ENCODE results near the gene IGSF21.

DNA sequence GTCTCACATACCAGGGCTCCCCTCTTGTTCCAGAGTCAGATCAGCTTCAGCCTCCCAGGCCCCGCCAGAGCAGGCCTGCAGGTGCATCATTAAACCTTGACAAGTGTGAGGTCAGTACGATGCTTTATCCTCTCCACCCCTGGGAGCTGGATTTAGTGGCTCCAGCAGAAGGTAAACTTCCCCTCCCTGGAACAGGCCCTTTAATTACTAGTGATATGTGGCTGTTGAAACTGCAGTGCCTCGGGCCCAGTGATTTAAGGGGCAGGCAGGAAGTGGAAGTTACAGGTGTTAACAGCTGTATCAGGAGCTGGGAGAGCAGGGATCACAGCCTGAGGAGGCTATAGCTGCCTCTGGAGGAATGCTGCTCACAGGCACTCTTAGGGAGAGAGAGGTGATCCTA lies 240.8 kb downstream of the IGSF21 start:
- TF ChIP-seq, protein P1, sequence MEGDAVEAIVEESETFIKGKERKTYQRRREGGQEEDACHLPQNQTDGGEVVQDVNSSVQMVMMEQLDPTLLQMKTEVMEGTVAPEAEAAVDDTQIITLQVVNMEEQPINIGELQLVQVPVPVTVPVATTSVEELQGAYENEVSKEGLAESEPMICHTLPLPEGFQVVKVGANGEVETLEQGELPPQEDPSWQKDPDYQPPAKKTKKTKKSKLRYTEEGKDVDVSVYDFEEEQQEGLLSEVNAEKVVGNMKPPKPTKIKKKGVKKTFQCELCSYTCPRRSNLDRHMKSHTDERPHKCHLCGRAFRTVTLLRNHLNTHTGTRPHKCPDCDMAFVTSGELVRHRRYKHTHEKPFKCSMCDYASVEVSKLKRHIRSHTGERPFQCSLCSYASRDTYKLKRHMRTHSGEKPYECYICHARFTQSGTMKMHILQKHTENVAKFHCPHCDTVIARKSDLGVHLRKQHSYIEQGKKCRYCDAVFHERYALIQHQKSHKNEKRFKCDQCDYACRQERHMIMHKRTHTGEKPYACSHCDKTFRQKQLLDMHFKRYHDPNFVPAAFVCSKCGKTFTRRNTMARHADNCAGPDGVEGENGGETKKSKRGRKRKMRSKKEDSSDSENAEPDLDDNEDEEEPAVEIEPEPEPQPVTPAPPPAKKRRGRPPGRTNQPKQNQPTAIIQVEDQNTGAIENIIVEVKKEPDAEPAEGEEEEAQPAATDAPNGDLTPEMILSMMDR (IDR thresholded peaks at IDR 0.05; ENCODE audit: insufficient read depth, low read length): no peak
- TF ChIP-seq POLR2AphosphoS5 (IDR thresholded peaks at IDR 0.05; ENCODE audit: low read depth) (no peak), GABPA (IDR thresholded peaks at IDR 0.05; ENCODE audit: low read depth) (no peak), SPI1 (IDR thresholded peaks at IDR 0.05; ENCODE audit: borderline replicate concordance, low read depth) (no peak)
- TF ChIP-seq, protein P2, sequence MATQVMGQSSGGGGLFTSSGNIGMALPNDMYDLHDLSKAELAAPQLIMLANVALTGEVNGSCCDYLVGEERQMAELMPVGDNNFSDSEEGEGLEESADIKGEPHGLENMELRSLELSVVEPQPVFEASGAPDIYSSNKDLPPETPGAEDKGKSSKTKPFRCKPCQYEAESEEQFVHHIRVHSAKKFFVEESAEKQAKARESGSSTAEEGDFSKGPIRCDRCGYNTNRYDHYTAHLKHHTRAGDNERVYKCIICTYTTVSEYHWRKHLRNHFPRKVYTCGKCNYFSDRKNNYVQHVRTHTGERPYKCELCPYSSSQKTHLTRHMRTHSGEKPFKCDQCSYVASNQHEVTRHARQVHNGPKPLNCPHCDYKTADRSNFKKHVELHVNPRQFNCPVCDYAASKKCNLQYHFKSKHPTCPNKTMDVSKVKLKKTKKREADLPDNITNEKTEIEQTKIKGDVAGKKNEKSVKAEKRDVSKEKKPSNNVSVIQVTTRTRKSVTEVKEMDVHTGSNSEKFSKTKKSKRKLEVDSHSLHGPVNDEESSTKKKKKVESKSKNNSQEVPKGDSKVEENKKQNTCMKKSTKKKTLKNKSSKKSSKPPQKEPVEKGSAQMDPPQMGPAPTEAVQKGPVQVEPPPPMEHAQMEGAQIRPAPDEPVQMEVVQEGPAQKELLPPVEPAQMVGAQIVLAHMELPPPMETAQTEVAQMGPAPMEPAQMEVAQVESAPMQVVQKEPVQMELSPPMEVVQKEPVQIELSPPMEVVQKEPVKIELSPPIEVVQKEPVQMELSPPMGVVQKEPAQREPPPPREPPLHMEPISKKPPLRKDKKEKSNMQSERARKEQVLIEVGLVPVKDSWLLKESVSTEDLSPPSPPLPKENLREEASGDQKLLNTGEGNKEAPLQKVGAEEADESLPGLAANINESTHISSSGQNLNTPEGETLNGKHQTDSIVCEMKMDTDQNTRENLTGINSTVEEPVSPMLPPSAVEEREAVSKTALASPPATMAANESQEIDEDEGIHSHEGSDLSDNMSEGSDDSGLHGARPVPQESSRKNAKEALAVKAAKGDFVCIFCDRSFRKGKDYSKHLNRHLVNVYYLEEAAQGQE (IDR thresholded peaks at IDR 0.05; ENCODE audit: insufficient replicate concordance, low read depth): no peak
